HepG2 (cell line): Measurements from ENCODE around the gene TMCO2. TPM values are rescaled to one million over a fixed set of nuclear protein-coding genes. Genes with fewer than 3 reads are reported as not detected.
A peak's percentile ranks its signal among the peaks of the same experiment; 100 is the strongest.

Source experiments
- EEA1 ChIP-seq: sonication (generic); formaldehyde crosslinking; IDR thresholded peaks from 2 replicates; pipeline ENCODE4 v1.5.1; 2020; ENCODE audit warnings: mild to moderate bottlenecking, missing genetic modification reagents, borderline replicate concordance
- FOXC1 ChIP-seq: sonication (generic); formaldehyde crosslinking; IDR thresholded peaks from 2 replicates; pipeline ENCODE4 v1.8.0; 2022; ENCODE audit warnings: mild to moderate bottlenecking, missing genetic modification reagents, borderline replicate concordance
- JUNB ChIP-seq: sonication (generic); formaldehyde crosslinking; IDR thresholded peaks from 2 replicates; pipeline ENCODE4 v1.8.0; 2022; ENCODE audit warnings: missing genetic modification reagents, mild to moderate bottlenecking, borderline replicate concordance
- KDM5A ChIP-seq: fragments of 200-600 bp; sonication (generic); IDR thresholded peaks from 2 replicates; pipeline ENCODE4 v1.7.0; 2018; ENCODE audit warnings: antibody characterized with exemption, mild to moderate bottlenecking, low read length, borderline replicate concordance
- MIER2 ChIP-seq: IDR thresholded peaks from 2 replicates; pipeline ENCODE4 v1.6.1; 2016; ENCODE audit warnings: missing biosample characterization, missing genetic modification reagents
- SNAI1 ChIP-seq: sonication (generic); formaldehyde crosslinking; IDR thresholded peaks from 2 replicates; pipeline ENCODE4 v1.5.0; 2020; ENCODE audit warnings: mild to moderate bottlenecking, missing genetic modification reagents, borderline replicate concordance
- USF2 ChIP-seq, 2 experiments: sonication (generic) in 1 of 2; formaldehyde crosslinking in 1 of 2; IDR thresholded peaks; 2 replicates each; pipeline versions ENCODE4 v1.5.1 to v1.6.1; 2011 to 2020; ENCODE audit warnings: borderline replicate concordance in 1 of 2, low read depth in 1 of 2, low read length in 1 of 2, mild to moderate bottlenecking in 1 of 2, missing genetic modification reagents in 1 of 2, moderate library complexity in 1 of 2
- ZNF383 ChIP-seq: sonication (generic); formaldehyde crosslinking; IDR thresholded peaks from 2 replicates; pipeline ENCODE4 v1.4.0; 2020; ENCODE audit warnings: missing genetic modification reagents, mild to moderate bottlenecking, borderline replicate concordance
- polyA plus RNA-seq, 8 experiments: library from polyadenylated mRNA; depleted of rRNA in 3 of 8; stranded (reverse) in 7 of 8; unstranded in 1 of 8; fragments of >200 nt; fragmentation: Illumina TruSeq in 4 of 8; extraction: Trizol in 4 of 8; gene quantifications; 2 replicates each; pipeline versions ENCODE4 v1.2.1 to v1.2.3, GENCODE V29; 2011 to 2016; ENCODE audit warnings: low read depth in 4 of 8, missing spikeins in 1 of 8, mixed read lengths in 1 of 8; ENCODE audit not compliant: insufficient read depth in 1 of 8
- total RNA-seq, 5 experiments: library from RNA; depleted of rRNA; stranded (reverse); fragments of >200 nt; fragmentation: Illumina TruSeq; extraction: Trizol; gene quantifications; 2 replicates each; pipeline ENCODE4 v1.2.3, GENCODE V29; 2016; ENCODE audit warnings: low read depth in 1 of 5
- TF ChIP-seq, protein P1 (sequence below): sonication (generic); formaldehyde crosslinking; IDR thresholded peaks from 2 replicates; pipeline ENCODE4 v1.4.0; 2020; ENCODE audit warnings: missing genetic modification reagents
- TF ChIP-seq, protein P2 (sequence below): sonication (generic); formaldehyde crosslinking; IDR thresholded peaks from 2 replicates; pipeline ENCODE4 v1.5.0; 2020; ENCODE audit warnings: missing genetic modification reagents
- TF ChIP-seq, protein P3 (sequence below): sonication (generic); formaldehyde crosslinking; IDR thresholded peaks from 2 replicates; pipeline ENCODE4 v1.4.0; 2020; ENCODE audit warnings: missing genetic modification reagents
- TF ChIP-seq, protein P4 (sequence below): sonication (generic); formaldehyde crosslinking; IDR thresholded peaks from 2 replicates; pipeline ENCODE4 v1.8.0; 2022; ENCODE audit warnings: mild to moderate bottlenecking, missing genetic modification reagents, borderline replicate concordance
- TF ChIP-seq, protein P5 (sequence below): IDR thresholded peaks from 2 replicates; pipeline ENCODE4 v1.6.1; 2012; ENCODE audit warnings: inconsistent platforms
- TF ChIP-seq, protein P6 (sequence below): sonication (generic); formaldehyde crosslinking; IDR thresholded peaks from 2 replicates; pipeline ENCODE4 v1.4.0; 2020; ENCODE audit warnings: mild to moderate bottlenecking, missing genetic modification reagents

The TMCO2 gene
- total and polyA plus RNA-seq, 2 of the 13 experiments (the other 11 are each of a cell fraction or from before 2014, with no cell fraction given) = not detected

DNA sequence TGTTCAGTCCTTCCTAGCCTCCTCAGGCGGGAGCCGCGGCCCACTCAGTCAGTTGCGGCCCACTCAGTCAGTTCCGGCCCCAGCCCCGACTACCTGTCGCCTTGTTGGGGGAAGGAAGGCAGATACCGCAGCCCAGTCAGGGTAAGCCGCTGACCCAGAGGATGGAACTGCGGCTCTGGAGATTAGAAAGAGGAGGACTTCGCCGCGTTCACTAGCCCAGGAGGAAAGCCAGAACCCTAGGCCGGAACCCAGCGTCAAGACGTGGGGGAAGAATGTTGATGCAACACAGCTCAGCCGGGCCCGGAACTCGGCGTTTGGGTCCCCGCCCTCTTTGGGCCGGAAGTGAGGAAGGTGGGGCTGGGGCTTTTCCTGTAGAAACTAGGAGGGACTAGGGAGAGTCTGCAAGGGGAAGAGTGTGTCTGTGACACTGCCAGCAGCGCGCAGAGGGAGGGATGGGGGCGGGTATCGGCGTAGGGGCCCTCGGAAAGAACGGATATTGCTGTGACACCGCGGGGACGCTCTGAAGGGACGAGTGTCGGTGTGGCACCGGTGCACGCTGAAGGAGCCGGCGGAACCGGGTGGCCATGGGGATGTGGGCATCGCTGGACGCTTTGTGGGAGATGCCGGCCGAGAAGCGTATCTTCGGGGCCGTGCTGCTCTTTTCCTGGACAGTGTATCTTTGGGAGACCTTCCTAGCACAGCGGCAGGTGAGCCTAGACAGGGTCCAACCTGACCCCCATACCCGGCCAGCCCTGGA, 10.1 kb downstream of the TMCO2 start, which contains the start of gene ZMPSTE24 (continued):
- TF ChIP-seq, protein P1, sequence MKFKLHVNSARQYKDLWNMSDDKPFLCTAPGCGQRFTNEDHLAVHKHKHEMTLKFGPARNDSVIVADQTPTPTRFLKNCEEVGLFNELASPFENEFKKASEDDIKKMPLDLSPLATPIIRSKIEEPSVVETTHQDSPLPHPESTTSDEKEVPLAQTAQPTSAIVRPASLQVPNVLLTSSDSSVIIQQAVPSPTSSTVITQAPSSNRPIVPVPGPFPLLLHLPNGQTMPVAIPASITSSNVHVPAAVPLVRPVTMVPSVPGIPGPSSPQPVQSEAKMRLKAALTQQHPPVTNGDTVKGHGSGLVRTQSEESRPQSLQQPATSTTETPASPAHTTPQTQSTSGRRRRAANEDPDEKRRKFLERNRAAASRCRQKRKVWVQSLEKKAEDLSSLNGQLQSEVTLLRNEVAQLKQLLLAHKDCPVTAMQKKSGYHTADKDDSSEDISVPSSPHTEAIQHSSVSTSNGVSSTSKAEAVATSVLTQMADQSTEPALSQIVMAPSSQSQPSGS (CRISPR knock-in tag) = peak; percentile 75; the same call in 1 of the 2 replicates
- TF ChIP-seq ZNF383 (no peak), FOXC1 (CRISPR knock-in tag) (no peak; the same call in 1 of the 2 replicates), SNAI1 (CRISPR knock-in tag) (peak; percentile 78; the same call in 1 of the 2 replicates), KDM5A (peak; percentile 97), JUNB (CRISPR knock-in tag) (no peak), EEA1 (CRISPR knock-in tag) (no peak; the same call in 1 of the 2 replicates), USF2 (IDR thresholded peaks at IDR 0.05; ENCODE audit: low read depth, low read length) (no peak), USF2 (CRISPR knock-in tag; IDR thresholded peaks at IDR 0.05; ENCODE audit: borderline replicate concordance) (peak; percentile 44; the same call in 1 of the 2 replicates), MIER2 (peak; percentile 77)
- TF ChIP-seq, protein P2, sequence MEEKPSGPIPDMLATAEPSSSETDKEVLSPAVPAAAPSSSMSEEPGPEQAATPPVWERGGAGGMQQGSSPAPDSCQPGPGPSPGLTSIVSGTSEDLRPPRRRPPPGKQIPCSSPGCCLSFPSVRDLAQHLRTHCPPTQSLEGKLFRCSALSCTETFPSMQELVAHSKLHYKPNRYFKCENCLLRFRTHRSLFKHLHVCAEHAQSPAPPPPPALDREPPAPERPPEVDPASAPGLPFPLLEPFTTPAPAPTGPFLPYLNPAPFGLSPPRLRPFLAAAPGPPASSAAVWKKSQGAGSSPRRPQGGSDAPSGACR = peak; percentile 79; the same call in 1 of the 2 replicates
- TF ChIP-seq, protein P3, sequence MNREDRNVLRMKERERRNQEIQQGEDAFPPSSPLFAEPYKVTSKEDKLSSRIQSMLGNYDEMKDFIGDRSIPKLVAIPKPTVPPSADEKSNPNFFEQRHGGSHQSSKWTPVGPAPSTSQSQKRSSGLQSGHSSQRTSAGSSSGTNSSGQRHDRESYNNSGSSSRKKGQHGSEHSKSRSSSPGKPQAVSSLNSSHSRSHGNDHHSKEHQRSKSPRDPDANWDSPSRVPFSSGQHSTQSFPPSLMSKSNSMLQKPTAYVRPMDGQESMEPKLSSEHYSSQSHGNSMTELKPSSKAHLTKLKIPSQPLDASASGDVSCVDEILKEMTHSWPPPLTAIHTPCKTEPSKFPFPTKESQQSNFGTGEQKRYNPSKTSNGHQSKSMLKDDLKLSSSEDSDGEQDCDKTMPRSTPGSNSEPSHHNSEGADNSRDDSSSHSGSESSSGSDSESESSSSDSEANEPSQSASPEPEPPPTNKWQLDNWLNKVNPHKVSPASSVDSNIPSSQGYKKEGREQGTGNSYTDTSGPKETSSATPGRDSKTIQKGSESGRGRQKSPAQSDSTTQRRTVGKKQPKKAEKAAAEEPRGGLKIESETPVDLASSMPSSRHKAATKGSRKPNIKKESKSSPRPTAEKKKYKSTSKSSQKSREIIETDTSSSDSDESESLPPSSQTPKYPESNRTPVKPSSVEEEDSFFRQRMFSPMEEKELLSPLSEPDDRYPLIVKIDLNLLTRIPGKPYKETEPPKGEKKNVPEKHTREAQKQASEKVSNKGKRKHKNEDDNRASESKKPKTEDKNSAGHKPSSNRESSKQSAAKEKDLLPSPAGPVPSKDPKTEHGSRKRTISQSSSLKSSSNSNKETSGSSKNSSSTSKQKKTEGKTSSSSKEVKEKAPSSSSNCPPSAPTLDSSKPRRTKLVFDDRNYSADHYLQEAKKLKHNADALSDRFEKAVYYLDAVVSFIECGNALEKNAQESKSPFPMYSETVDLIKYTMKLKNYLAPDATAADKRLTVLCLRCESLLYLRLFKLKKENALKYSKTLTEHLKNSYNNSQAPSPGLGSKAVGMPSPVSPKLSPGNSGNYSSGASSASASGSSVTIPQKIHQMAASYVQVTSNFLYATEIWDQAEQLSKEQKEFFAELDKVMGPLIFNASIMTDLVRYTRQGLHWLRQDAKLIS (CRISPR knock-in tag) = 0 out of 2 replicates have a peak, but pooled peaks have one; percentile 24
- TF ChIP-seq, protein P4, sequence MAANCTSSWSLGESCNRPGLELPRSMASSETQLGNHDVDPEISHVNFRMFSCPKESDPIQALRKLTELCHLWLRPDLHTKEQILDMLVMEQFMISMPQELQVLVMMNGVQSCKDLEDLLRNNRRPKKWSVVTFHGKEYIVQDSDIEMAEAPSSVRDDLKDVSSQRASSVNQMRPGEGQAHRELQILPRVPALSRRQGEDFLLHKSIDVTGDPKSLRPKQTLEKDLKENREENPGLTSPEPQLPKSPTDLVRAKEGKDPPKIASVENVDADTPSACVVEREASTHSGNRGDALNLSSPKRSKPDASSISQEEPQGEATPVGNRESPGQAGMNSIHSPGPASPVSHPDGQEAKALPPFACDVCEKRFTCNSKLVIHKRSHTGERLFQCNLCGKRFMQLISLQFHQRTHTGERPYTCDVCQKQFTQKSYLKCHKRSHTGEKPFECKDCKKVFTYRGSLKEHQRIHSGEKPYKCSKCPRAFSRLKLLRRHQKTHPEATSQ (CRISPR knock-in tag) = peak; percentile 93; the same call in 1 of the 2 replicates
- TF ChIP-seq, protein P5, sequence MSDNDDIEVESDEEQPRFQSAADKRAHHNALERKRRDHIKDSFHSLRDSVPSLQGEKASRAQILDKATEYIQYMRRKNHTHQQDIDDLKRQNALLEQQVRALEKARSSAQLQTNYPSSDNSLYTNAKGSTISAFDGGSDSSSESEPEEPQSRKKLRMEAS = peak; percentile 95
- TF ChIP-seq, protein P6, sequence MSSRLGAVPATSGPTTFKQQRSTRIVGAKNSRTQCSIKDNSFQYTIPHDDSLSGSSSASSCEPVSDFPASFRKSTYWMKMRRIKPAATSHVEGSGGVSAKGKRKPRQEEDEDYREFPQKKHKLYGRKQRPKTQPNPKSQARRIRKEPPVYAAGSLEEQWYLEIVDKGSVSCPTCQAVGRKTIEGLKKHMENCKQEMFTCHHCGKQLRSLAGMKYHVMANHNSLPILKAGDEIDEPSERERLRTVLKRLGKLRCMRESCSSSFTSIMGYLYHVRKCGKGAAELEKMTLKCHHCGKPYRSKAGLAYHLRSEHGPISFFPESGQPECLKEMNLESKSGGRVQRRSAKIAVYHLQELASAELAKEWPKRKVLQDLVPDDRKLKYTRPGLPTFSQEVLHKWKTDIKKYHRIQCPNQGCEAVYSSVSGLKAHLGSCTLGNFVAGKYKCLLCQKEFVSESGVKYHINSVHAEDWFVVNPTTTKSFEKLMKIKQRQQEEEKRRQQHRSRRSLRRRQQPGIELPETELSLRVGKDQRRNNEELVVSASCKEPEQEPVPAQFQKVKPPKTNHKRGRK (CRISPR knock-in tag) = no peak
